ENCODE data around the gene RCE1.

GRCh38 chr11:66887526-66887925 is 44.3 kb downstream of the RCE1 start:
- TF ChIP-seq CTCF (IDR thresholded peaks at IDR 0.05; ENCODE audit: extremely low read depth in 1 of 2, insufficient read depth in 1 of 2, low read depth in 1 of 2, low read length in 2 of 2) (no peak), POLR2A (IDR thresholded peaks at IDR 0.05; ENCODE audit: low read depth, low read length) (no peak), POLR2AphosphoS5 (IDR thresholded peaks at IDR 0.05; ENCODE audit: insufficient read depth, low read depth, low read length) (no peak), MAX (IDR thresholded peaks at IDR 0.05; ENCODE audit: insufficient read depth, insufficient read length) (no peak), FOS (IDR thresholded peaks at IDR 0.05; ENCODE audit: borderline replicate concordance, insufficient read depth, low read length) (no peak), GATA2 (IDR thresholded peaks at IDR 0.05; ENCODE audit: insufficient read depth, insufficient read length, low read depth, low read length) (no peak), JUN (IDR thresholded peaks at IDR 0.05; ENCODE audit: borderline replicate concordance, insufficient read depth, insufficient read length, low read depth) (no peak)

Measured in endothelial cell of umbilical vein (primary cell).